HepG2 (cell line): ENCODE measurements around the gene TAOK3. TPM values are rescaled to one million over a fixed set of nuclear protein-coding genes. Genes with fewer than 3 reads are reported as not detected.
A peak's percentile ranks its signal among the peaks of the same experiment; 100 is the strongest.

Source experiments
- CCDC6 ChIP-seq: sonication (generic); formaldehyde crosslinking; IDR thresholded peaks from 2 replicates; pipeline ENCODE4 v1.8.1; 2022; ENCODE audit warnings: mild to moderate bottlenecking, missing genetic modification reagents, moderate library complexity
- HNRNPLL ChIP-seq: fragments of 200-400 bp; formaldehyde crosslinking; IDR thresholded peaks from 2 replicates; pipeline ENCODE4 v1.6.1; 2017; ENCODE audit warnings: mild to moderate bottlenecking, low read depth, low read length; ENCODE audit not compliant: poor library complexity, severe bottlenecking
- PHB2 ChIP-seq: fragments of 450-650 bp; IDR thresholded peaks from 2 replicates; pipeline ENCODE4 v1.6.1; 2018; ENCODE audit not compliant: partially characterized antibody
- RAD21 ChIP-seq: fragments of 450-650 bp; formaldehyde crosslinking; IDR thresholded peaks from 2 replicates; pipeline ENCODE4 v1.5.0; 2020; ENCODE audit warnings: mild to moderate bottlenecking
- SUZ12 ChIP-seq: fragments of 150-350 bp; IDR thresholded peaks from 2 replicates; pipeline ENCODE4 v1.6.1; 2014; ENCODE audit warnings: low read depth, low read length
- ZIK1 ChIP-seq: sonication (generic); formaldehyde crosslinking; IDR thresholded peaks from 2 replicates; pipeline ENCODE4 v1.5.0; 2020; ENCODE audit warnings: mild to moderate bottlenecking, low read depth, missing genetic modification reagents, borderline replicate concordance
- ZMYM4 ChIP-seq: sonication (generic); formaldehyde crosslinking; IDR thresholded peaks from 2 replicates; pipeline ENCODE4 v1.8.1; 2023; ENCODE audit warnings: mild to moderate bottlenecking, missing genetic modification reagents
- ZNF33A ChIP-seq: sonication (generic); formaldehyde crosslinking; IDR thresholded peaks from 2 replicates; pipeline ENCODE4 v1.5.1; 2020; ENCODE audit warnings: missing genetic modification reagents, mild to moderate bottlenecking, moderate library complexity, borderline replicate concordance
- ZNF572 ChIP-seq: sonication (generic); formaldehyde crosslinking; IDR thresholded peaks from 2 replicates; pipeline ENCODE4 v1.5.1; 2020; ENCODE audit warnings: mild to moderate bottlenecking, missing genetic modification reagents
- ZNF589 ChIP-seq: sonication (generic); formaldehyde crosslinking; conservative IDR thresholded peaks from 2 replicates; pipeline ENCODE4 v1.8.0; 2022; ENCODE audit warnings: mild to moderate bottlenecking, moderate library complexity, missing genetic modification reagents
- ZNF772 ChIP-seq: sonication (generic); formaldehyde crosslinking; IDR thresholded peaks from 2 replicates; pipeline ENCODE4 v1.5.0; 2020; ENCODE audit warnings: mild to moderate bottlenecking, missing genetic modification reagents
- ZNF790 ChIP-seq: sonication (generic); formaldehyde crosslinking; IDR thresholded peaks from 2 replicates; pipeline ENCODE4 v1.8.0; 2022; ENCODE audit warnings: missing genetic modification reagents, mild to moderate bottlenecking, borderline replicate concordance
- polyA plus RNA-seq, 8 experiments: library from polyadenylated mRNA; depleted of rRNA in 3 of 8; stranded (reverse) in 7 of 8; unstranded in 1 of 8; fragments of >200 nt; fragmentation: Illumina TruSeq in 4 of 8; extraction: Trizol in 4 of 8; gene quantifications; 2 replicates each; pipeline versions ENCODE4 v1.2.1 to v1.2.3, GENCODE V29; 2011 to 2016; ENCODE audit warnings: low read depth in 4 of 8, missing spikeins in 1 of 8, mixed read lengths in 1 of 8; ENCODE audit not compliant: insufficient read depth in 1 of 8
- total RNA-seq, 5 experiments: library from RNA; depleted of rRNA; stranded (reverse); fragments of >200 nt; fragmentation: Illumina TruSeq; extraction: Trizol; gene quantifications; 2 replicates each; pipeline ENCODE4 v1.2.3, GENCODE V29; 2016; ENCODE audit warnings: low read depth in 1 of 5
- TF ChIP-seq, protein P1 (sequence below): sonication (generic); formaldehyde crosslinking; IDR thresholded peaks from 2 replicates; pipeline ENCODE4 v1.4.0; 2020; ENCODE audit warnings: missing genetic modification reagents
- TF ChIP-seq, protein P2 (sequence below): sonication (generic); formaldehyde crosslinking; IDR thresholded peaks from 2 replicates; pipeline ENCODE4 v1.4.0; 2020; ENCODE audit warnings: missing genetic modification reagents
- TF ChIP-seq, protein P3 (sequence below), 2 experiments: sonication (generic) in 1 of 2; formaldehyde crosslinking in 1 of 2; IDR thresholded peaks; 2 replicates each; pipeline versions ENCODE4 v1.6.1 to v1.9.0; 2014 to 2022; ENCODE audit warnings: antibody characterized with exemption in 1 of 2, borderline replicate concordance in 1 of 2, inconsistent platforms in 1 of 2, low read depth in 1 of 2, missing genetic modification reagents in 1 of 2

TAOK3 gene
- total and polyA plus RNA-seq, 2 of the 13 experiments (the other 11 are each of a cell fraction or from before 2014, with no cell fraction given): 10.4 to 12.3 TPM

DNA sequence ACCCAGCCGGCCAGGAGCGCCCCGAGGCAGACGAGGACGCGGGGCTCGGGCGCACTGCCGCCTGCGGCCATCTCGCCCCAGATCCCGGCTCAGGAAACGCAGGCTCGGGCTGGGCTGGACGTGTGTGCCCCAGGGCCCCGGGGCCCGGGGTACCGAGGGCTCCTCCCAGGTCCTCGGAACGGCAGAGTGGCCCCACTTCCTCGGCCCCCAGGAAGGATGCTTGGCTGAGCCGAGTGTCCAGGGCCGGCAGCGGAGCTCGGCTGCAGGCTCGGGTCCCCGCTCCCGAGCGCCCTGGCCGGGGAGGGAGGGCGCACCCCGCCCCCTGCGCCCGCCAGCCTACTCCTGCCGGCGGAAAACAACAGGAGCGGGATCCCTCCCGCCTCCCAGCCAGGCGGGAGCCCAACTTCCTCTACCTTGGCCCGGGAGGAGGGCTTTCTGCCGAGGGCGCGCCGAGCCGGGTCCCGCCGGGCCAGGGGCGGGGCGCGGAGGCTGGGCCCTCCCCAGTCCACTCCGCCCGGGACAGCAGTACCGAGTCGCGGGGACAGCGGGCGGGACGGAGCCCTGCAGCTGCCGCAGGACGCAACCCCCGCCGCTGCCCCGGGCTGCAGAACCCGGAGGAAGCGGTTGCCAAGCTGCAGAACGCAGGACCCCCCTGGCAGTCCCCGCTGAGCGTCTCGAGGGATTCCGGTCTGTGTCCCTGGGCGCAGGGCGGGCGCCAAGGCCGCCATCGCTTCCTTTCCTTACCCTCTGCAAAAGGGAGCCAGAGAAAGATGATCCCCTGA is 268.9 kb downstream of the TAOK3 start, which contains the start of gene VSIG10 (continued):
- no peak for TF ChIP-seq ZNF33A
- TF ChIP-seq, protein P1, sequence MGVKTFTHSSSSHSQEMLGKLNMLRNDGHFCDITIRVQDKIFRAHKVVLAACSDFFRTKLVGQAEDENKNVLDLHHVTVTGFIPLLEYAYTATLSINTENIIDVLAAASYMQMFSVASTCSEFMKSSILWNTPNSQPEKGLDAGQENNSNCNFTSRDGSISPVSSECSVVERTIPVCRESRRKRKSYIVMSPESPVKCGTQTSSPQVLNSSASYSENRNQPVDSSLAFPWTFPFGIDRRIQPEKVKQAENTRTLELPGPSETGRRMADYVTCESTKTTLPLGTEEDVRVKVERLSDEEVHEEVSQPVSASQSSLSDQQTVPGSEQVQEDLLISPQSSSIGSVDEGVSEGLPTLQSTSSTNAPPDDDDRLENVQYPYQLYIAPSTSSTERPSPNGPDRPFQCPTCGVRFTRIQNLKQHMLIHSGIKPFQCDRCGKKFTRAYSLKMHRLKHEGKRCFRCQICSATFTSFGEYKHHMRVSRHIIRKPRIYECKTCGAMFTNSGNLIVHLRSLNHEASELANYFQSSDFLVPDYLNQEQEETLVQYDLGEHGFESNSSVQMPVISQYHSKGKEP (CRISPR knock-in tag): no peak
- TF ChIP-seq, protein P2, sequence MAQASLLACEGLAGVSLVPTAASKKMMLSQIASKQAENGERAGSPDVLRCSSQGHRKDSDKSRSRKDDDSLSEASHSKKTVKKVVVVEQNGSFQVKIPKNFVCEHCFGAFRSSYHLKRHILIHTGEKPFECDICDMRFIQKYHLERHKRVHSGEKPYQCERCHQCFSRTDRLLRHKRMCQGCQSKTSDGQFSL (CRISPR knock-in tag): 0 out of 2 replicates have a peak, but pooled peaks have one; percentile 23
- 0 out of 2 replicates have a peak, but pooled peaks have one; percentile 19 for TF ChIP-seq ZNF790 (CRISPR knock-in tag)
- TF ChIP-seq HNRNPLL: peak; percentile 78
- TF ChIP-seq CCDC6 (CRISPR knock-in tag): 0 out of 2 replicates have a peak, but pooled peaks have one; percentile 16
- TF ChIP-seq ZIK1 (CRISPR knock-in tag): peak; percentile 84; the same call in 1 of the 2 replicates
- no peak for TF ChIP-seq SUZ12
- TF ChIP-seq ZMYM4 (CRISPR knock-in tag): peak; percentile 68
- no peak for TF ChIP-seq ZNF572
- TF ChIP-seq ZNF589 (CRISPR knock-in tag): no peak
- peak; percentile 46; the same call in 1 of the 2 replicates for TF ChIP-seq RAD21
- TF ChIP-seq PHB2: no peak
- TF ChIP-seq ZNF772 (CRISPR knock-in tag): no peak
- TF ChIP-seq, protein P3, sequence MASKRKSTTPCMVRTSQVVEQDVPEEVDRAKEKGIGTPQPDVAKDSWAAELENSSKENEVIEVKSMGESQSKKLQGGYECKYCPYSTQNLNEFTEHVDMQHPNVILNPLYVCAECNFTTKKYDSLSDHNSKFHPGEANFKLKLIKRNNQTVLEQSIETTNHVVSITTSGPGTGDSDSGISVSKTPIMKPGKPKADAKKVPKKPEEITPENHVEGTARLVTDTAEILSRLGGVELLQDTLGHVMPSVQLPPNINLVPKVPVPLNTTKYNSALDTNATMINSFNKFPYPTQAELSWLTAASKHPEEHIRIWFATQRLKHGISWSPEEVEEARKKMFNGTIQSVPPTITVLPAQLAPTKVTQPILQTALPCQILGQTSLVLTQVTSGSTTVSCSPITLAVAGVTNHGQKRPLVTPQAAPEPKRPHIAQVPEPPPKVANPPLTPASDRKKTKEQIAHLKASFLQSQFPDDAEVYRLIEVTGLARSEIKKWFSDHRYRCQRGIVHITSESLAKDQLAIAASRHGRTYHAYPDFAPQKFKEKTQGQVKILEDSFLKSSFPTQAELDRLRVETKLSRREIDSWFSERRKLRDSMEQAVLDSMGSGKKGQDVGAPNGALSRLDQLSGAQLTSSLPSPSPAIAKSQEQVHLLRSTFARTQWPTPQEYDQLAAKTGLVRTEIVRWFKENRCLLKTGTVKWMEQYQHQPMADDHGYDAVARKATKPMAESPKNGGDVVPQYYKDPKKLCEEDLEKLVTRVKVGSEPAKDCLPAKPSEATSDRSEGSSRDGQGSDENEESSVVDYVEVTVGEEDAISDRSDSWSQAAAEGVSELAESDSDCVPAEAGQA (IDR thresholded peaks at IDR 0.05; ENCODE audit: low read depth): no peak
- TF ChIP-seq, protein P3 (CRISPR knock-in tag; IDR thresholded peaks at IDR 0.05; ENCODE audit: borderline replicate concordance): 0 out of 2 replicates have a peak, but pooled peaks have one; percentile 51
